Hepatocyte (in vitro differentiated cells): Measurements from ENCODE around the gene RAB29.

ENCODE experiments used
- EZH2 ChIP-seq: fragments of 200-600 bp; sonication (generic); IDR thresholded peaks from 2 replicates; pipeline ENCODE4 v1.6.1; 2016; ENCODE audit warnings: antibody characterized with exemption, mild to moderate bottlenecking, borderline replicate concordance
- EZH2phosphoT487 ChIP-seq: fragments of 200-600 bp; sonication (generic); IDR thresholded peaks from one replicate; pipeline ENCODE4 v1.6.1; 2018; ENCODE audit warnings: antibody characterized with exemption, mild to moderate bottlenecking, low read depth, moderate library complexity; ENCODE audit not compliant: unreplicated experiment, severe bottlenecking
- TF ChIP-seq, protein P1 (sequence below): fragments of 200-600 bp; sonication (generic); IDR thresholded peaks from 2 replicates; pipeline ENCODE4 v1.5.1; 2016; ENCODE audit warnings: antibody characterized with exemption, mild to moderate bottlenecking; ENCODE audit not compliant: poor library complexity

DNA sequence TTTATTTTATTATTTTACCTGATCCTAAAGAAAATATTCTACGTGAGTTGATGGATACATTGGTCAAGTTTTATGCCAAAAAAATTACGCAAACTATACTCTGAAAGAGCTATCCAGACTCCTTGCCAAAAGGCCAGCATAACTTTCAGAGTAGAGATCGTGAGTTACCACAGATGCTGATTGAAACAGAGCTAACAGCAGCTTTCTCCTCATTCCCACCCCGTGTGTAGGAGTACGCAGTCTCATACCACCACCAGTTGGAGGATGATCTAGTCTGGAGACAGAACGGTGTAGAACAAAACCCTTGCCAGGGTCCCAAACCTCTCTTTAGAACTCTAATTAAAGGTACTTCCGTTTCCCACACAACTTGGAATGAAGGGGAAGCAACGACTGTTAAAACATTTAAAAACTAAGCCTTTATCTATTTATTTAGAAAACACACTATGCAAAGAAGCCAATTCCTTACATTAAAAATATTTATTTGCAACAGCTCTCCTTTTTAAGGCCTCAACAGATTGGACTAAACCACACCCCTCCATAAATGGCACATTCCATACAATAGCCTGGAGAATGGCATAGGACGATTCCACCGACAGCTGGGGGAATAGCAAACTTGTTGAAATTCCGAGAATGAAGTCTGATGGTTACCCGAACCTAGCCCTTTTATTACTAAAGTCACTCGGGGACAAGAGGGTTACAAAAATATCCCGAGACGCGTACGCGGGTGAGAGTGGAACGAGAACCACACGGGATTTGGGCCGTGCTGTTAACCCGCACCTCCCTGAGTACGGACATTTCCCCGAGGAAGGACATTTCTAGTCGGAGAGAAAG lies 26.7 kb downstream of the RAB29 start:
- TF ChIP-seq EZH2phosphoT487 (no peak), EZH2 (no peak)
- TF ChIP-seq, protein P1, sequence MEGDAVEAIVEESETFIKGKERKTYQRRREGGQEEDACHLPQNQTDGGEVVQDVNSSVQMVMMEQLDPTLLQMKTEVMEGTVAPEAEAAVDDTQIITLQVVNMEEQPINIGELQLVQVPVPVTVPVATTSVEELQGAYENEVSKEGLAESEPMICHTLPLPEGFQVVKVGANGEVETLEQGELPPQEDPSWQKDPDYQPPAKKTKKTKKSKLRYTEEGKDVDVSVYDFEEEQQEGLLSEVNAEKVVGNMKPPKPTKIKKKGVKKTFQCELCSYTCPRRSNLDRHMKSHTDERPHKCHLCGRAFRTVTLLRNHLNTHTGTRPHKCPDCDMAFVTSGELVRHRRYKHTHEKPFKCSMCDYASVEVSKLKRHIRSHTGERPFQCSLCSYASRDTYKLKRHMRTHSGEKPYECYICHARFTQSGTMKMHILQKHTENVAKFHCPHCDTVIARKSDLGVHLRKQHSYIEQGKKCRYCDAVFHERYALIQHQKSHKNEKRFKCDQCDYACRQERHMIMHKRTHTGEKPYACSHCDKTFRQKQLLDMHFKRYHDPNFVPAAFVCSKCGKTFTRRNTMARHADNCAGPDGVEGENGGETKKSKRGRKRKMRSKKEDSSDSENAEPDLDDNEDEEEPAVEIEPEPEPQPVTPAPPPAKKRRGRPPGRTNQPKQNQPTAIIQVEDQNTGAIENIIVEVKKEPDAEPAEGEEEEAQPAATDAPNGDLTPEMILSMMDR: no peak
